Measurements from ENCODE around the gene NPL. TPM values are rescaled to one million over a fixed set of nuclear protein-coding genes. Genes with fewer than 3 reads are reported as not detected.

The NPL gene
- total RNA-seq, 2 experiments from 2014 or later: 2.2 to 6.3 TPM

- Histone ChIP-seq H4K20me1 (ENCODE audit: insufficient read depth, low read length) (peaks cover 60% of the 10 kb centered on the region), H3K4me3 (ENCODE audit: low read depth, low read length, poor library complexity, severe bottlenecking) (peak overlapping the region; percentile 98)
- CTCF ChIA-PET (ENCODE audit: unreplicated experiment): no interaction called here
Observed at GRCh38 chr1:182842265-182842664, 52.7 kb downstream of the NPL start.

GRCh38 chr1:182845379-182845778, 55.8 kb downstream of the NPL start:
- peaks cover 100% of the 10 kb centered on the region for H3K79me2 ChIP-seq (ENCODE audit: insufficient read depth, low read depth, low read length)
- no peaks in the 10 kb centered on the region for H3K9me3 ChIP-seq (ENCODE audit: low read length)
- peaks cover 23% of the 10 kb centered on the region for H3K4me1 ChIP-seq (ENCODE audit: insufficient read depth, low read length, poor library complexity, severe bottlenecking)
- POLR2A ChIA-PET: interaction anchor here (0.6 to 0.7 kb wide), 3 partner anchors 13 to 985 kb away, joined by 3 read pairs; no protein-coding TSS in a partner anchor
- no TSS peak for BruUV-seq (replicated peaks)
- intact Hi-C loops (cut with micrococcal nuclease; ENCODE audit: unreplicated experiment): loop anchor here (5.0 kb wide), 1 partner anchor 37 kb away; no protein-coding TSS in a partner anchor
- no peaks in the 10 kb centered on the region for H3K9me2 ChIP-seq (ENCODE audit: insufficient read depth, low read length)
- TF ChIP-seq CTCF (conservative IDR thresholded peaks at IDR 0.05; ENCODE audit: low read length): no peak
- H4K20me1 ChIP-seq (ENCODE audit: insufficient read depth, low read length): peaks cover 87% of the 10 kb centered on the region
- no peak overlapping the region for H2AFZ ChIP-seq (ENCODE audit: low read length)
- no peak overlapping the region for H3K4me3 ChIP-seq (ENCODE audit: low read depth, low read length, poor library complexity, severe bottlenecking)
- no peak overlapping the region for H3K27ac ChIP-seq (ENCODE audit: low read depth, low read length, poor library complexity, severe bottlenecking)
- H3K36me3 ChIP-seq (ENCODE audit: insufficient read depth, low read length): peaks cover 100% of the 10 kb centered on the region
- no peak overlapping the region for H3K4me2 ChIP-seq (ENCODE audit: low read length)
- no peak for DNase-seq (ENCODE audit: low spot score)
- CTCF ChIA-PET (ENCODE audit: unreplicated experiment): no interaction called here

More at GRCh38 chr1:182842265-182842664, 52.7 kb downstream of the NPL start:
- POLR2A ChIA-PET: interaction anchor here (1.2 kb wide), 1 partner anchor 12 kb away, joined by 4 read pairs; no protein-coding TSS in a partner anchor
- Histone ChIP-seq H3K27ac (ENCODE audit: low read depth, low read length, poor library complexity, severe bottlenecking) (no peak overlapping the region), H3K79me2 (ENCODE audit: insufficient read depth, low read depth, low read length) (peaks cover 81% of the 10 kb centered on the region), H3K4me1 (ENCODE audit: insufficient read depth, low read length, poor library complexity, severe bottlenecking) (peaks cover 35% of the 10 kb centered on the region), H3K9me3 (ENCODE audit: low read length) (no peaks in the 10 kb centered on the region), H3K4me2 (ENCODE audit: low read length) (peak overlapping the region; percentile 100), H2AFZ (ENCODE audit: low read length) (no peak overlapping the region), H3K9me2 (ENCODE audit: insufficient read depth, low read length) (no peaks in the 10 kb centered on the region), H3K36me3 (ENCODE audit: insufficient read depth, low read length) (peaks cover 75% of the 10 kb centered on the region)
- intact Hi-C loops (cut with micrococcal nuclease; ENCODE audit: unreplicated experiment): loop anchor here (5.0 kb wide), 1 partner anchor 180 kb away; the partner anchor contains the start of gene LAMC1
- DNase-seq (ENCODE audit: low spot score): no peak
- BruUV-seq (replicated peaks): TSS peak; percentile 39
- TF ChIP-seq EZH2phosphoT487 (IDR thresholded peaks at IDR 0.05; ENCODE audit: borderline replicate concordance, low read depth, low read length): no peak
- no peak for TF ChIP-seq CTCF (conservative IDR thresholded peaks at IDR 0.05; ENCODE audit: low read length)

GRCh38 chr1:182845894-182846293, 56.3 kb downstream of the NPL start:
- Histone ChIP-seq H3K4me2 (ENCODE audit: low read length) (no peak overlapping the region), H3K4me3 (ENCODE audit: low read depth, low read length, poor library complexity, severe bottlenecking) (no peak overlapping the region), H2AFZ (ENCODE audit: low read length) (no peak overlapping the region), H4K20me1 (ENCODE audit: insufficient read depth, low read length) (peaks cover 86% of the 10 kb centered on the region), H3K36me3 (ENCODE audit: insufficient read depth, low read length) (peaks cover 100% of the 10 kb centered on the region), H3K27ac (ENCODE audit: low read depth, low read length, poor library complexity, severe bottlenecking) (no peak overlapping the region), H3K4me1 (ENCODE audit: insufficient read depth, low read length, poor library complexity, severe bottlenecking) (peaks cover 19% of the 10 kb centered on the region), H3K79me2 (ENCODE audit: insufficient read depth, low read depth, low read length) (peaks cover 100% of the 10 kb centered on the region), H3K9me2 (ENCODE audit: insufficient read depth, low read length) (no peaks in the 10 kb centered on the region), H3K9me3 (ENCODE audit: low read length) (no peaks in the 10 kb centered on the region)
- intact Hi-C loops (cut with micrococcal nuclease; ENCODE audit: unreplicated experiment): loop anchor here (5.0 kb wide), 1 partner anchor 36 kb away; no protein-coding TSS in a partner anchor
- DNase-seq (ENCODE audit: low spot score): no peak
- POLR2A ChIA-PET: interaction anchor here (0.6 to 1.4 kb wide), 3 partner anchors 17 to 984 kb away, joined by 3 to 4 read pairs (median 3); no protein-coding TSS in a partner anchor
- no TSS peak for BruUV-seq (replicated peaks)
- TF ChIP-seq EZH2phosphoT487 (IDR thresholded peaks at IDR 0.05; ENCODE audit: borderline replicate concordance, low read depth, low read length) (no peak), CTCF (conservative IDR thresholded peaks at IDR 0.05; ENCODE audit: low read length) (no peak)
- CTCF ChIA-PET (ENCODE audit: unreplicated experiment): no interaction called here

Data from OCI-LY7 (cell line).